GM18526 (cell line): Measurements from ENCODE around the gene MAP4K3.

Experiments used
- POLR2A ChIP-seq: IDR thresholded peaks from 3 replicates; pipeline ENCODE4 v1.6.1; 2011; ENCODE audit not compliant: insufficient read length; ENCODE audit errors: extremely low read depth

MAP4K3 gene

DNA sequence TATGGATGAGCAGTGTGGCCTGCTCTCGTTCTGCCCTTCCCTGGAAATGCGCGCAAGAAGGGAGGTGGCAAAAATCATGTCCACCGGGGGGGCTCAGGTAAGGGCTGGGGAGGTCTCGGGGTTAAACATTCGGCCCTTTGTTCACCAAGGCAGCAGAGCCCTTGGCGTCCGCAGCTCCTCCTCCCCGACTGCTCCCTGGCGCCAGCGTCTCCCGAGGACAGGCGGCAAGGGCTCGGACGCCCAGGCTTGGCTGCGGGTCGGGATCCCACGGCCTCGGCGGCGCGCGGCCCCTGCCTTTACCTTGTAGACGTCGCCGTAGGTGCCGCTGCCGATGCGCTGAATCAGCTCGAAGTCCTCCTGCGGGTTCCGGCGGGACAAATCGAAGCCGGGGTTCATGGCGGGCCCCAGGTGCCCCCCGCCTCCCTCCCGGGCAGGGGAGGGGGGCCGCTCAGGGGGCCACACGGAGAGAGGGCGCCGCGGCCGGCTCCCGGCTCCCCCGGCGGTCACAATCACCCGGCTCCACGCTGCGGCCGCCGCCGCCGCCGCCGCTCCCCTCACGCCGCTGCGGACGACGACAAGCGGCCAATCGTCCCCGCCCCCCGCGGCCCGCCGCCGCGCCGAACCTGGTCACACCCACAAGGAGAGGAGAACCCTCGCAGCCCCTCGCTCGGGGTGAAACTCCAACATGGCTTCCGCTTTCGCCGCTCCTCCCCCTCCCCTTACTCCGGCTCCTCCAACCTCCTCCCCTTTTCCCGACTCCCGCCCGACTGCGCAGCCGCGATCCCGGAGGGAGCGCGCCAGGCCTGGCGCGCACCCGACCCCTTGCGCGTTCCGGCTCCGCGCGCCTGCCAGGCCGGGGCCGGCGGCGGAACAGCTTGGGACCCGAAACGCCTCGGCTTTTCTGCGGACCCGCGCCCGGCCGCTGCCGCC is at the start of gene MAP4K3:
MAP4K3 (minus strand) TSS at position 694 of the 930 bp plus-strand sequence; CDS start at position 396, 298 bp downstream.
- peak; percentile 60 for TF ChIP-seq POLR2A

DNA sequence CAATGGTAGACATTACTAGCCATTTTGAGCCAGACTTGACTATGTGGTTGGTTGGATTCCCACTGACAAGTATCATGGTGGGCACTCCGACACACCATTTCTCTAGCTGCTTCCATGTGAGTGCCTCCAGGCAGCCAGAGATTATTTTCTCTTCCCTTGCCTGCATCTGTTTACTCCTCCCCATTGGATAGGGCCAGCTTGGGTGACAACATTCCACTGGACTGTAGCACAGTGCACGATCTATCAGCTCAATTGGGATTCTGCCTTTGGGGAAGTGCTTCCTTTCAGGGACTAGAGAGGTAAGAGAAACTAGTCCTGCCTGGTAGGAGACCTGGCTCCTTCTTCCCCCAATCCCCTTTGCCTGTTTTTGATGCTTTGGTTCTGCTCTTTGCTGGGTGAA is 49.0 kb upstream of the MAP4K3 start:
- no peak for TF ChIP-seq POLR2A

DNA sequence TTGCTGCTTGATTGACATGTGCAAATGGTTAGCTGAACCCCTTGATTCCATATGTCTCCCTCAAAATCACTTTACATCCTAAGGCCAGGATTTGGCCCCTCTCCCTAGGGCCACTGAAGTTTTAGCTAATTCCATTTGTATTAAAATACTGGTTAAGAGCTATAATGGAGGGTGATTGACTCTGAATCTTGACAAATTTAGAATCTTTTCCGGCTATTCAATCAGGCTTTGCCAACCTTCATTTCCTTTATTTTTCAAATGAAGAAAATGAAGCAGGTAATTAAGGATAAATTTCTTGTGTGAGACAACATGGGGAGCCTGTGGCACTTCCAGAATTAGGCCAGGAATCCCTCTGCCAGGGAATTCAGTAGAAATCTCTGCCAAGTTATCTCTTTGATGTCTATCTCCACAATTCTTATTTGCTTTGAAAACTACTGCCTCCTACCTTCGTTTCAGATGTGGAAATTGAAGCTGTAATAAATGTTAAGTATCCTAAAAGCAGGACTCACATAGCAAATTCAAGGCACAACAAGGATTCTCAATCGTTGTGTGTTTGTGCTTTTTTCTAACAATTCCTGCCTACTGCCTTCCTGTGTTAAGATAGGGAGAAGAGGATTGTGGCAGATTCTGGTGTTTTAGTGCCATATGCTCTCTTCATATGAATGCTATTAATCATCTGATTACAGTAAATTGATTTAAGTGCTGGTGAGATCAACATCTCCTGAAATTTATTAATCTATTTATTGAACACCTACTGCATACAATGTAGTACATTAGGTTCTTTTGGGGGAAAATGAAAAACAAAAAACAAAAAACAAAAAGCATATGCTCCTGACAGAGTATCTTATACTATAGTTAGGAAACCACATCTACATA is 47.8 kb upstream of the MAP4K3 start:
- TF ChIP-seq POLR2A = no peak

DNA sequence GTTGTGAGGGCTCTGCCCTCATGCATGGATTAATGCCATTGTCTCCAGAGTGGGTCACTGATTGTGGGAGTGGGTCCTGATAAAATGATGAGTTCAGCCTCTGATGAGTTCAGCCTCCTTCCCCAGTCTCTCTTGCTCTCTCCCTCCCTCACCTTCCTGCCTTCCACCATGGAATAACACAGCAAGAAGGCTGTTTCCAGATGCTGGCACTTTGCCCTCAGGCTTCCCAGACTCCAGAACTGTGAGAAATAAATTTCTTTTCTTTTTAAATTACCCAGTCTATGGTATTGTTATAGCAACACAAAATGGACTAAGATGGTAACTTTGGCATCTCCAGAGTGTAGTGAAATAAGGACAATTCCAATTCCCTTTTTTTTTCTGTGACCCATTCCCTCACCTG is 47.1 kb upstream of the MAP4K3 start:
- no peak for TF ChIP-seq POLR2A

DNA sequence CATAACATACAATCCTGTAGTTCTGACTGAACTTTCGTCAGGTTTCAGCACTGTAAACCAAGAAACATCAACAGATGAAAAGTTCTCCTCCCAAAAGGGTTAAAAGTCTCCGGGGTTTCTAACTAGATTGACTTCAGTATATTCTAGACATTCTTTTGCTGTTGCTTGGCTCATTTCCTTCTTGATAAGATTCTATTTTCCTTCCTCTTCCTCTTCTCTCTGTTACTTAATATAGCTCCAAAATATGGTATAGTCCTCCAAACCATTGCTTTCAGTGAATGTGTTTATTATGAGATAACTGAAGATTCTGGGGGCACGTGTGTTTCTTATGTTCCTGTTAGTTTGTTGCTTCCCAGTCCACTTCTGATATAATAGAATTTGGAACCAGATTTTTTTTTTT is 46.4 kb upstream of the MAP4K3 start:
- no peak for TF ChIP-seq POLR2A

DNA sequence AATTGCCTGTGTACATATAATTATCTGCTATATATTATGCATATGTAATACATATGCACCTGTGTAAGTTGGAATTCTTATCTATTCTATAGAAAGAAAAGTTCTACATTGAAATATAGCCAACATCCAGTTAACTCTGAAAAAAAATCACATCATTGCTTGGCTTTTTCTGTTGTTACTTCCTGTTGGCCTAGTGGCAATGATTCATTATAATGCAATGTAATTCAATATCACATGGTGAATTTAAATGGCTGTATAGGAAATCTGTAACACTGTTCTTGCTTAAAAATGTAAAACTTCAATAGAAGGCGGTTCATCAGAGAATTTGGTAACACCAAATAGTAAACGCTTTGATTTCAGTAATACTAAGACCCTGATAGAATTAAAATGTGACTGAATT is 44.5 kb upstream of the MAP4K3 start:
- TF ChIP-seq POLR2A = no peak

DNA sequence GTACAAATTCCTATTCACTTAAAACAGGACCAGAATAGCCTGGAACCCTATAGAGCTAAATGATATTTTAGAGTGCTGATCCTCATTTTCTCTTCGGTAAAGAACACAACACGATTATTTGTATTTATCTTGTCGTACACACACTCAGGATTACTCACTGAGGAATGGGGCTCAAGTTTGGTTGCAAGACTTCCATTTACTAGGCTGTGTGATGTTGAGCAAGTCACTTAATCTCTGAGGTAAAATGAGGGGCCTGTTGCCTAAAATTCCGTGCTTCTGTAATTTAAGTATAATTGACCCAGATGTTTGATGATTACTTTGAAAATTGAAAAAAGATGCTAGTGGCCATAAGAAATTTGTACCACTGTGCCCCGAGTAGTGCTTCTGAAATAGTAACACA is 42.6 kb upstream of the MAP4K3 start:
- no peak for TF ChIP-seq POLR2A

DNA sequence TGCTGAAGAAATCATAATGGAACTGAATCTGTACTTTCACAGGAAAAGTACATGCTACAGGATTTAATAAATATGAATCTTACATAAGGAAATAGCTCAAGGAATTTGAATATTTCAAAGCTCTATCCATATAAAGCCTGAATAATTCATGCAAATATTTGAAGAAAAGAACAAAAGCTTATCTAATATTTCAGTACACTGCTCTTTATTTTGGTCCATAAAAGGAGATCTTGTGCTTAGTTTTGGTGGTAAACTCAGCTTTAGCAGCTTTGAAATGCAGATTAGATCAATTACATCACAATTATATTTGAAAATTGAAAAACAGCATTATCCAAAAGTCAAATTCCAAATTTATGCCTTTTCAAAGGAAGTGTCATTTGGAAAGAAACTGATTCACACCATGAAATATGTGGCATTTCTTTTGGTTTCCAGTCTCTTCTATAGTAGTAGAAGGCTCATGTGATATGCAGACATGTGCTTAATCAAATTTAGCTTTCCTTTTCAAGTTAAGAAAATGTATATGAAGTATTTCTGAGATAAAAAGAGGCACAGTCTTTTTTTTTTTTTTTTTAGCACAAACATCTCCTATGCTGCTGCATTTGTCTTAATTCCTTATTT is 42.1 kb upstream of the MAP4K3 start:
- no peak for TF ChIP-seq POLR2A

DNA sequence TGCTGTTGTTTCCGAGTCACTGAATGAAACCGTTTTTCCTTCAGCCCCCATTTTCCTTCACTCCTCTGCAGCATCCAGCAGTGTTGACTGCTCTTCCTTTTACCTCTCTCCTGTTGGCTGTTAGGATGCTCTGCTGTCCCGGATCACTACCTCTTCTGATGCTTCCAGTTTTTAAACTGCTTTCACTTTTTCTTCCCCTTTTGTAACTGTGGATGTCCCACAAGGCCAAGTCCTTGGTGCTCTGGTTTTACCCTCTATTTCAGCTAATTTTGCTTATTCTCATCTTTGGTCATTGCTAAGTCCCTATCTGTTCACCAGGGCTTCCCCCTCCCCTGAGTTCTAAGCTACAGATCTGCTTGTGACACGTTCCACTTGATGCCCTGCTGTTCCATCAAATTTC is 39.4 kb upstream of the MAP4K3 start:
- no peak for TF ChIP-seq POLR2A

DNA sequence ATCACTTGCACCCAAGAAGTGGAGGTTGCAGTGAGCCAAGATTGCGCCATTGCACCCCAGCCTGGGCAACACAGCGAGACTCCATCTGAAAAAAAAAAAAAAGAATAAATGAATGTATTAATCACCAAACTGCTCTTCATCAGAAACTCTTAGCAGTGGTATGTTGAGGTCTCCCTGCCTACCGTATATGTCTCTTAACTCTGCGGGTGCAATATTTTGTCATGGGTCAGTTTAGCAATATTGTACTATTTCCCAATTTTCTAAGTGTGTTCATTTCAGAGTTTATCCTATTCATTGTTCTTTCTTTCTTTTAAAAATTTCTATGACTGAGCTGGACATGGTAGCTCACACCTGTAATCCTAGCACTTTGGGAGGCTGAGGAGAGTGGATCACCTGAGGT is 37.9 kb upstream of the MAP4K3 start:
- no peak for TF ChIP-seq POLR2A

DNA sequence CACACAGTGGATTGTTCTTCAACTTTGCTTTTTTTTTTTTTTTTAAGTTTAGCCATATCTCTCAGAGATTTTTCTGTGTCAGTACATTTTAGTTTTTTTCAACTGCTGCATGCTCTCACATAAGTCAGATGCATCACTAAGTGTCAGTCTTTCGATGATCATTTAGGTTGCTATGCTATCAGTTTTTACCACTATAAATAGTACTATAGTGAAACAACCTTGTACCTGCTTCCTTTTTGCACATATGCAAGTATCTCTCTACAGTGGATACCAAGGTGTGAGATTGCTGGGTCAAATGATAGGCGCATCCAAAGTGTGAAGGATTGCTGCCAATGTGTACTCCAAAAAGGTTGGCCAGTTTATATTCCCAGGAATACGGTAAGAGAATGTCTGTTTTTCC is 33.5 kb upstream of the MAP4K3 start:
- no peak for TF ChIP-seq POLR2A

DNA sequence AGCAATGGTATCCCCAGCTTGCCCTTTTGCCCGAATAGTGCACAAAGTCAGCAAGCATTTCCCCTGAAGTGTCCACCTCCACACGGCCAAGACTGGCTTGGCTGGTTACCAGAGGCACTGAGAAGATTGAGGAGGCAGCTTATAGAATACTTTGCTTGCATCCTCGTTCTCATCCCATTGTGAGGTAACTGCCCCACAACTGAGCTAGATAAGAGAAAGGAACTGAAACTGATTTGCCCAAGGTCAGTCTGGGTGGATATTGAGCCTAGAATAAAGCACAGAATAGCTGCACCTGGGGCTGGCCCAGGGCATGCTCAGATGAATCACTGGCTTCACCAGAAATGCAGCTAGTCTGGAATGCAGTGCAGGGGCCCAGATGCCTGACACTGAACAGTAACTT is 32.7 kb upstream of the MAP4K3 start:
- no peak for TF ChIP-seq POLR2A

DNA sequence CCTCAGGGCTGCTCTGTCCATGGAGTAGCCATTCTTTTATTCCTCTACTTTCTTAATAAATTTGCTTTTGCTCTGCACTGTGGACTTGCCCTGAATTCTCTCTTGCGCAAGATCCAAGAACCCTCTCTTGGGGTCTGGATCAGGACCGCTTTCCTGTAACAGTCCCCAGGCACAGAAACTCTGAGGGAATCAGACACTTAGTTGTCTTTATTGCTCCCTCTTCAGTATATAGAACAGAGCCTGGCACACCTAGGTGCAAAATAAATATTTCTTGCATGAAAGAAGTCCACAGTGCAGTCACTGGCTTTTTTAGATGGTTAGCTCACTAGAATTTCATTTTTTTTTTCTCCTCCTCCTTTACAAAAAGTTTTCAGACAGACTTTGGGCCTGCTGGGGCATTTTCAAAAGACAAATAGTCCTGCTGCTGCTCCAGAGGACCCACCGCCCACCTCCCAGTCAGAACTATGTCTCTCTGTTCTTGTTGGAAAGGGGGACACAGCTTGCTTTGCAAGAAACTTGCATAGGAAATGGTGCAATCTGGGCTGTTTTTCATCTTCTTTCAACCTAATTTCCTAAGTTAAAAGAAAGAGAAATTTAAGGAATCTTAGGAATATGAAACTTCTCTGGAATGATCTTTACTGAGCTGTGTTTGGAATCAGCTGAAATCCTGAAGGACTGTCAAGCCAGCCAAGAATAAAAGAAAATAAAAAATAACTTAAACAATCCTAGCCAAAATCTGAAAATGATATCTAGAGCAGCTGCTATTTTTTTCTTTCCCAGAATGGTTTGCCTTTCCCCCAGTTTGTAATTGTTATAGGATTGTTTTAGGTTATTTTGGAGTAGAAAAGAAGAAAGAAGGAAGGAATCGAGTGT is 31.7 kb upstream of the MAP4K3 start:
- TF ChIP-seq POLR2A = no peak

DNA sequence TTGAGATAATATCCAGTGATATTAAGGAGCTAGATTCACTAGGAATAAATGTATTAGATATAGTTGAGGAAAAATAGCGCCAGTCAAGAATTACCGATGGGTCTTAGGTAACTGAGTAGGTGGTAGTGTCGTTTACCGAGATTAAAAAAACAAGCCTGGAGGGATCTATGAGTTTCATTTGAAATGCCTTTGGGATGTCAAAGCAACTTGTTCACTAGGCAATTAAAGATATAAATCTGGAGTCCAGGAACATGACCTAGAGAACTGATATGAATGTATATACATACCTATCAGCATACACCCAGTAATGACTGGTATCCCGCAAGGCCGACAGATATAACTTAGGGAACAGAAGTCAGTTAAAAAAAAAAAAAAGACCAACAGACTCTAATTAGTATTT is 29.2 kb upstream of the MAP4K3 start:
- TF ChIP-seq POLR2A = no peak

DNA sequence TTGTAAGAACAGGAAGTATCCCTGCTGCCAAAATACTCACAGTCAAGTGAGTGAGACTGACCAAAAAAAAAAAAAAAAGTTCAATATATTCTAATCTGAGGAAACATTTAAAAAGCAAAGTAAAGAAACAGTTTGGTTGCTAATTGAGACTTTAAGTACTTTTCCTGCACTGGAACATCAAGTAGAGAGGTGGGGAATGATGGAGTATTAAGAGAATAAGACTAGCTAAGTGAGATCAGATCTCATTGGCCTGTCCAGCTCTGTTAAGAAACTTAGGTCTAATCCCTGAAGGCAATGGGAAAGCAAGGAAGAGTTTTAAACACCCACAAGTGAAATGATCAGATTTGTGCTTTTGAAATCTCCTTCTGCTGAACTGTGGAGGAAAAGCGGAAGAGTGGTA is 27.8 kb upstream of the MAP4K3 start:
- no peak for TF ChIP-seq POLR2A
